Stimulated activated CD4-positive, alpha-beta T cell treated with anti-CD3 and anti-CD28 coated beads, Interleukin-2, amount 100 ng/mL, for 48 hours (primary cell): ENCODE data around the gene ASB2.
A peak's percentile ranks its signal among the peaks of the same experiment; 100 is the strongest.

Experiments used
- DNase-seq, 2 donors: peaks; one replicate each; pipeline ENCODE4 v3.0.0-alpha.2; 2020

The ASB2 gene

DNA sequence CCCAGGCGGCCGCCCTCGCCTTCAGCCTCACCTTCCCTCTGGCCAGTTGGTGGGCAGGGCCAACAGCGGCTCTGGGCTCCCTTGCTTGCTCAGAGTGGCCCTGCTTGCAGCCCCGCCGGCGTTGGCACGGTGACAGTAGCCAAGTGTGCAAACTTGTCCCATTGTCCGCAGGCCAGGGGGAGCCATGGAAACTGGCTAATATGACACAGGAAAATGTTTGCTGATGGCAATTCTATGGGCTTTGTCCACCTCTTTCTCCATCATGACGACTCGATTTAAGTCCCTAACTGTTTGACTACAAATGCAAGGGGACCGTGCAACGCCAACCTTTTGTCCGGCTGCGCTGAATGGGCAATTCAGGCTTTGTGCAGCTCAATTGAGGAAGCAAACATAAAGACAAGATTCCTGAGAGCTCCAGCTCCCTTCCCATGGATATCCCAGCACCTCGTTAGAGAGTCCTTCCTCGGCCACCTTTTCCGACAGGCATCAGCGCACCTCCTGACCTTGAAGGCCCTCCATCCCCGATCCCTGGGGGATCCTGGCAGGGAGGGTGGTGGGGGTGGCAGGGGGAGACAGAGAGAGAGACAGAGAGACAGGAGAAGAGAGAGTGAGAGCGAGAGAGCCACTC is 50.0 kb downstream of the ASB2 start:
- no peak for DNase-seq

DNA sequence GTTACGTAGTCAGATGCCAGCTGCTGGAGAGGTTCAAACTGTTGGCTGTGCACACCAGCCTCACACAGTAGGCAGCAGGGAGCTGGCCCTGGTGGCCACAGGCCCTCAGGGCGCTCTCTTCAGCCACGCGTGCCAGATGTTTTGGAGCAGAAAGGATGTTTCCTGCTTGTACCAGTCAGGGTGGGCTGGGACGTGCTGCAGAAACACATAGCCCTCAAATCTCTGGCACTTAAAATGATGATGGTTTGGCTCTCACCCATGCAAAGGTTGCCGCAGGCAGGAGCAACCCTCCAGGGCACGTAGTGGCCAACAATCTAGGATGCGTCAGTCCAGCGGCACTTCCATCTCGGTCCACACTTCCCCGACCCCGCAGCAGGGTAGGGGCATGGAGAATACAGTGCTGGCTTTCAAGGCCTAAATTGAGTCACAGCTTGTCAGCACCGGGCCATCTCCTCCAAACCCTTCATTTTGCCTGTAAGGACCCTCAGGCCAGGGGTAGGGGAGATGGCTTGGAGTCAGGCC is 50.9 kb downstream of the ASB2 start:
- DNase-seq: no peak

DNA sequence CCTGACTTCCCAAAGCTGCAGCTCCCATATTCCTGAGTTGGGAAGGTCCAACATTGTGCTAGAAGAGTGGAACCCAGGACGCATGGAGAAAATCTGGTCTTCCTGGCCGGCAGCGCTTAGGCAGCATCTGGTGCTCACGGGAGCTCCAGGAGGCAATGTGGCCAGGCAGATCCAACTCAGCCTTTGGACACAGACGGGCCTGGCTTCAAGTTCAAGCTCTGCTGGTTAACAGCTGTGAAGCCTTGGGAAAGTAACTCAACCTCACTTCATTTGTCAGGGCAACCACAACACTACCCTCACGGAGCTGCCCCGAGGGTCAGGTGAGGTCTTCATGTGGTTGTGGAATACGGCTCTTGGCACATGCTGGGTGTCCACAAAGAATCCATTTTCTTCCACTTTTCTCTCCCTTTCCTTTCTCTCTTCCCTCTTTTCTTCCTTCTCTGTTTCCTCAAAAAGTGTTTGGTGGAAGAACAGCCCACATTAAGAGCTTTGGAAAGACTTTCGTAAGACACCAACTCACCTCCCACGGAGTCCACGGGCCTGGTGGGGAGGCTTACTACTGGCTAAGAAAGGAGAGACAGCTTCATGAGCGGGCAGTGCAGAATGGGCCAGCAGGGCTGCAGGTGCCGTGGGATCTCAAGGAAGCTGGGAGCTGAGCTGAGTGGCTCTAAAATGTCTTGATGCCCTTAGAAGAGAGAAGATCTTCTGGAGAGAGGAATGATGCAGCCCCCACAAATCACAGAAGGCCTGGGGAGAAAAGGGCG is 51.6 kb downstream of the ASB2 start:
- no peak for DNase-seq

DNA sequence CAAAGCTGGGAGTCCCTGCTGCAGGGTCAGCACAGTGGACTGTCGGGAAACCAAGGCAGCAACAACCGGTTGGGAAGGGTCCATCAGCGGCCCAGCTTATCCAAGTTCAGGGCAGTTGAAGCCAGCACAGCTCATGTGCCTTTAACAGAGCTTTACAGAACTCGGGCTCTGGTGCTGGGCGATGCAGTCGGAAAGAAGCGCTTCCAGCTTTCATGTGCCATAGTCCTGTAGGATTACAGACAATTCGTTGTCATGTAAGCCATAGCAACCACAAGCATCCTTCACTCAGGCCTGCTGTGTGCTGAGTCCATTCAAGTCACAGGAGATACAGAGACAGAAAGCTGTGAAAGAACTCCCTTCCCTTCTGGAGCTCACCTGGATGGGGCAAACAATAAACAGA is 52.7 kb downstream of the ASB2 start:
- no peak for DNase-seq

DNA sequence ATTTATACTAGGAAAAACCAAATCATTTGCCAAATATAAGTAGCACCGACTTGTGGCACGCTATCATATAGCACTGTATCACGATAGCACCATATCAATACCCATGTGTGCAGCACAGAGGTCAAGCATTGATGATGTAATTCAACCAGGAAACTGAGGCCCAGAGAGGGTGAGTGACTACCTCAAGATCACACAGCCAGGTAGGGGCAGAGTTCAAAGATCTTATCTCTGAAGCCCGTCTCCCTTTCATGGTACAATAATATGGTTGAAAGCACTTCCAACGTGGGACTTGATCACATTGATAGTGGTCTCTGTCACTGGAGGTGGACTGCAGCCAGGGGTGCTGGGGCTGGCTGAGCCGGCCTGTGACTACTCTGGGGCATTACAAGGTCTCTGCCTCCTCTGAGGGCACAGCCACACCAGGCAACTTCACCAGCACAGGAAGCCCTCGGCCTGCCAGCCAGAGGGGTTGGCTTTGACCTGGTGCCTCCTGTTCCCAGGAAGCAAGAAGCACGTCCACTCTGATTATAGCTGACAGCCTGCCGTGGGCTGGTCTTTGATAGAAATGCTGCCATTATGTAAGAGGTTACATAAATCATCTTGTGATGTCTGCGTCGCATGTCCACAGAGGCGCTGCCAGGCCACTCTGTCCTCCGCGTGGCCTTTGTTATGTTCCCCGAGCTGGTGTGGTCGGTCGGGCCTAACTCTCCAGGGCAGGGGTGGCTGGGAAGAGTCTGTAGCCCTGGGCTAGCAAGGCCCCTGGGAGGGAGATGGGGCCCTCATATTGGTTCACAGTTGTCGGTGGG is 55.2 kb downstream of the ASB2 start:
- no peak for DNase-seq

DNA sequence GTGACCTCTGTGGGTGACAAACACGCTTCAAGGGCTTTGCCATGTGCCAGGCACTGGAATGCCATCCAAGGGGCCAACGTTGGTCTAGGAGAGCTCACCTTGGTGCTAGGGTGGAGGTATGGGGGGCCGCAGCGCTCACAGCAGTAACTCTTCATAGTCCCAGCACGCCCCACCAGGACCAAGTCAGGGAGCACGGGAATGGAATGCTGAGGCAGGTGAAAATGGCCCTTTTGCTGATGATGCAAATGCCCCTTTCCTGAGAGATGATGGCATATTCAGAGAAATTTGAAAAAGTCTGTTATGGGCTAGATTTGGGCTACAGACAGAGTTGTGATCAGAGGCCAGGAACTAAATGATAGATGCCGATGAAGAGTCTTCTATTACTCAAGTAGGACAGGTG is 59.2 kb downstream of the ASB2 start:
- no peak for DNase-seq

DNA sequence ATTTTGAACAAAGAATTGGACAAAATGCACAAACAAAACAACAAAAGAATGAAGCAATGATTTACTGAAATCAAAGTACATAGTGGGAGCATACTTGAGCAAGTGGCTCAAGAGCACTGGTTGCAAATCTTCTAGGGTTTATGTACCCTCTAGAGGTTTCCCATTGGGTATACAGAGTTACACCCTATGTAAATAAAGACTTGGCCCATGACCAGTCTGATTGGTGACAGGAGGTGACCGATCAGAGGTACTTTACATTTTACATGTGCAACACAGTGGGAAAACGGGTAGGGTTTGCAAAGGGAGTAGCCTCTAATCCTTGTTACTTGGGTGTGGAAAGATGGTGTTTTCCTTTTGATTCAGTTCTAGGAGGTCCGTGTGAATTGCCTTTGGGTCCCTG is 59.9 kb downstream of the ASB2 start:
- DNase-seq: no peak

DNA sequence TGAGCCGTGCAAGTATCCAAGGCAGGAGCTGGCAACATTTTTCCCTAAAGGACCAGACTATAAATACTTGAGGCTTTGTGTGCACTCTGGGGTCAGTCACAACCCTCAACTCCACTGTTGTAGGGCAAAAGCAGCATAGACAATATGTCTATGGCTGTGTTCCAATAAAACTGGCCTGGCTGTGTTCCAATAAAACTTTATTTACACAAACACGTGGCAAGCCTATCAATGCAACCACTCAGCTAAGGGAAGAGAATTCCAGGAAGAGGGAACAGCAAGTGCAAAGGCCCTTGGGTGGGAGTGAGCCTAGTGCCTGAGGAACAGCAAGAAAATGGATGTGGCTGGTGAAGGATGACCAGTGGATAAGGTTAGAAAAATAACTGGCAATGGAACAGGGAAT is 60.6 kb downstream of the ASB2 start:
- no peak for DNase-seq

DNA sequence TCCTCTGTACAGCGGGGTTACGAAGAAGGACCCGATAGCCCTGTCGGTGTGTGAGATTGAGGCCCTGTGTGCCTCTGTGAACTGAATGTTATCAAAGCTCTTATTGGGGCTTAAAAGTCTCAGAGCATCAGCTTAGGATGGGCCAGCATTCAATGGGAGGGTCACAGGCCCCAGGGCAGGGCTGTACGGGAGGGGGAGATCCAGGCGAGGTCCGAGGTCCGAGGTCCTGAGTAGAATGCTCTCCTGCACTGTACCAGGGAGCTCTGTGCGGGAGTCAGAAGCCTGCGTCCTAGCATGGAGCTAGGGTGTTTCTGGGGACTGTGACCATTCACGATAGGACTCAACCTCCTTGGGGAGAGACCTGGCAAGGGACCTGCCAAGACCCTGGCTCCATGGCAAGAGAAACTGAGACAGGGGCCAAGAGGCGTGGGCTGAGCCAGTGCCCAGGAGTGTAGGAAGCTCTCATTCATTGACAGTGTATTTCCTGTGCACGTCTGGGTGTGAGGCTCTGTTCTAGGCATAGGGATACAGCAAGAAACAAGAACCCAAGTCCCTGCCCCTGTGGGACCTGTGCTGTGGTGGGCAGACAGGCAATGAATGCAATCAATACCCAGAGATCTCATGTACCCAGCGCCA is 61.2 kb downstream of the ASB2 start:
- no peak for DNase-seq

DNA sequence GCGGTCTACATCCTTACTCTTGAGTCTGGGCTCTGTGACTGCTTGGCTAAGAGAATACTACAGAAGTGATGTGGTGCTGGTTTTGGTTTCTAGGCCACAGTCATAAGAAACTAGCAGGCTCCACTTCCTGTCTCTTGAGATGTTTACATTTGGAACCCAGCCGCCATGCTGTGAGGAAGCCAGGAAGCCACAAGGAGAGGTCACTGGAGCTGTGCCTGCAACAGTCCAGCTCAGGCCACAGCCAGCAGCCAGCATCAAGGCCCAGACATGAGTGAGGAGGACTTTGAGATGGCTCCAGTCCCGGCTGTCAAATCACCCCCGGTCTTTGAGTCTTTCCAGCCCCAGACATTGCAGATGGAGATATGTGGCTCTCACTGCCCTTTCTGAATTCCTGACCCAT is 62.1 kb downstream of the ASB2 start:
- no peak for DNase-seq

DNA sequence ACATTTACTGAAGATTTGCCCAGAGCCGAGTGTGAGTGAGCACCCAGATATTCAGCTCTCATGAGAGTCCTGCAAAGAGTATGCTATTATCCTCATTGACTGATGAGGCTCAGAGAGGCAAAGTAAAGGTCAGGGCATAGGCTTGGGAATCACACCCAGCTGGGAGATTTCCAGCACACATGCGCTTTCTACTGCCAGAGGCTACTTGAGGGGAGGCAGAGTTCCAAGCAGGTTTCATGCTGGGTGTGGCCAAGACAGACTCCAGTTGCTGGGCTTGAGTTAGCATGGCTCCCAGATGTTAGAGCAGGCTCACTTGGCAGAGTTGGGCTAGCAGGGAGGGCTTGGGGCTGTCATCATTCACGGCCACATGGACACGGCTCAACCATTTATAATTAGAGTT is 63.6 kb downstream of the ASB2 start:
- no peak for DNase-seq

DNA sequence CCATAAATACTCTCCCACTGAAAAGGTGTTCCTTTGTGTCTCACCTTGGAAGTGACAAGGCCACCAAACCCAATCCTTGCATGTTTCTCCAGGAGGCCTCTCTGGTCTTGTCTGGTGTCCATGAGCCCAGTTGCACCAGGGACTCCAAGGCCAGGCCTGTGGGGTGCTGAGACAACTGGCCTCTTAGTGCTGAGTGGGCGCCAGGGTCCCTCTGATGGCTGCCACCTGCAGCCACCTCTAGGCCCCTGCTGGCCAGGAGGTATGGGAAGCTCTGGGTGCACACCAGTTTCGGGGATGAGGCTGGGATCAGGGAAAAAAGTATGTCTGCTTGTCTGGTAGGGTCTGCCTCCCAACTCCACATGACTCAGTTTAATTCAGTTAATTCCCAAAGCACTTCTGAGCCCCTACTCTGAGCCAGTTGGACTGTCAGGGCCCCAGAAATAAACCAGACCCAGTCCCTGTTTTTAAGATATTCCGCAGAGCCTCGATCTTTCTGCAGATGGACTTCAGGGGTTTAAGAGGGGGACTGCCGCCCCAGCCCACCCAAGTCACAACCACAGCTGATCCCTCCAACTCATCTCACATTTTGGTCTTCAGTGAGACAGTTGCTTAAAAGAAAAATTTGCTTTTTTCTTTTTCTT is 64.3 kb downstream of the ASB2 start:
- no peak for DNase-seq

DNA sequence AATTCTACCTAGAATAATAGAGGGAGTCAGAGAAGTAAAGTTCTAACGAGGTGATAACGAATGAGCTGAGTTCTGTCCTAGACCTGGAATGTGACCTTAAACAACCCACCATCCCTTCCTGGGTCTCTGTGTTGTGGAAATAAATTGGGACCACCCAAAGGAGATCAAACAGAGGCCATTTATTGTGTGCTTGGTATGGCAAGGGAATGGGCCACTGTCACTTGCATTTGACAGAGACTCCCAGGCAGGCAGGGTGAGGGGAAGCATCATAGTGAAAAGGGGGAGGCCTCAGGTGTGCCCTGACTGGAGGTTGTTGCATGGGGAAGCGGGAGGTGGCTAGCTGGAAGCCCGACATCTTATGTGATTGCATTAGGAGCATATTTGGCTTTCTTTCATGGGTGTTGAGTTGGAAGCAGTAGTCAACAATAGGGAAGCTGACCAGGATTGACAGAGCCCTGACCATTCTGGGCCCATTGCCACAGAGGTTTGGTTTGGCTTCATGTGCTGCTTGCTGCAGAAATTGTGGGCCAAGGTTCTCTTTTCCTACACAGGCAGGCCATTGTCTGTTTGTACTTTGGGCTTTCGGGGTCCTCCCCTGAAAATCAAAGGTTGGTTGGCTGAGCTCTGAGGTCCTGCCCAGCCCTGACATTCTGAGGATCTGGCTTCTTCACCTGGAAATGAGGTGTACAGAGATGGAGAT is 66.8 kb downstream of the ASB2 start:
- no peak for DNase-seq

DNA sequence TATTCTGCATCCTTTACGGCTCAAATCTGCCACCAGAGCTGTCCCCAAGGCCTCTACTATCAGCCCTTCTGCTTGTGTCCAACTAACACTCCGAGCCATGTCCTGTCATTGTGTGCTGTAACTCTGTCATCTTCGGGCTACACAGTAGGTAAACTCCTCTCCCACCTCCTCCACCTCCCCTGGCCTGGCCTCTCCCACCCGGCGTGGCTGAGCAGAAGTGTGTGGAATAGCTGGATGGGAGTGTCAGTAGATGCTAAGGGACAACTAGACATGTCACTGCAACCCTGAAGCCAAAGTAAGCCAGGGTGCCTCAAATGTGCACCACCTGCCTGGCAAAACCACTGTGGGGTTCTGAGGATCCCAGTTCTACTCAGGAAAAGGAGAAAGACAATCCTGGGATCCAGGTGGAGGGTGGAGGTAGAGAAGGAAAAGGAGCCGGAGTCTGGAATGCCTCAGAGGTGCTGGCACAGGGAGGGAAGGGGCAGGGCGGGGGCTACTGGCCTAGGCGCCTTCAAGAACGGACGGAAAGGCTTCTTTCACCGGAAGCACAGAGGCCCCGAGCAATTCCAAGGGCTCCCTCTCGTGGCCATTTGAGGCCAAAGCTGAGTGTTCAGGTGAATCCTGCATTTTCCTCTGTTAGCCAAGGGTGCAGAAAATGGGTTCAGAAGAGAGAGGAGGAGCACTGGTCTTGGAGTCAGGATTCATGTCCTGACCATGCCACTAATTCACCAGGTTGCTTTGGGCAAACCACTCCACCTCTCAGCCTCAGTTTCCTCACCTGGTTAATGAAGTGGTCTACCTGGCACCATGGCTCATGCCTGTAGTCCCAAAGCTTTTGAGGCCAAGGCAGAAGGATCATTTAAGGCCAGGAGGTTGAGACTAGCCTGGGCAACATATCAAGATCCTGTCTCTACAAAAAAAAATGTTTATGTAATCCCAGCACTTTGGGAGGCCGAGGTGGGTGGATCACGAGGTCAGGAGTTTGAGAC is 69.7 kb downstream of the ASB2 start:
- DNase-seq: peak; percentile 49 to 66

DNA sequence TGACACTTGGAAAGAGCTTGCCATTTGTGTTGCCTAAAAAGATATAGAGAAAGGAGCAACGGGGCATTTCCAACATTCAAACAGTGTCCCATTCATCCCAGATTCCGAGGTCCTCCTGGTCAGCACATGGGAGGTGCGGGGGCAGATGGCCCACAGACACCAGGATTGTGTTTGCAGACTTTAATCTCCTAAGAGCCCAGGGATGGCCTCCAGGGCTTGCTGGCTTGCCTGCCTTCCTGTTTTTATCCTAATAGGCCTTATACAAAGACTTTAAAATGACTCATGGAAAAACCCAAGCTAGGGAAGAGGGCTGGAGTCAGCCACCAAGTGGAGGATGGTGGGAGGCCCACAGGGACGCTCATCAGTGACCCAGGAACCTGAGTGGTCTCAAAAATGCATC is 70.7 kb downstream of the ASB2 start:
- DNase-seq: no peak

DNA sequence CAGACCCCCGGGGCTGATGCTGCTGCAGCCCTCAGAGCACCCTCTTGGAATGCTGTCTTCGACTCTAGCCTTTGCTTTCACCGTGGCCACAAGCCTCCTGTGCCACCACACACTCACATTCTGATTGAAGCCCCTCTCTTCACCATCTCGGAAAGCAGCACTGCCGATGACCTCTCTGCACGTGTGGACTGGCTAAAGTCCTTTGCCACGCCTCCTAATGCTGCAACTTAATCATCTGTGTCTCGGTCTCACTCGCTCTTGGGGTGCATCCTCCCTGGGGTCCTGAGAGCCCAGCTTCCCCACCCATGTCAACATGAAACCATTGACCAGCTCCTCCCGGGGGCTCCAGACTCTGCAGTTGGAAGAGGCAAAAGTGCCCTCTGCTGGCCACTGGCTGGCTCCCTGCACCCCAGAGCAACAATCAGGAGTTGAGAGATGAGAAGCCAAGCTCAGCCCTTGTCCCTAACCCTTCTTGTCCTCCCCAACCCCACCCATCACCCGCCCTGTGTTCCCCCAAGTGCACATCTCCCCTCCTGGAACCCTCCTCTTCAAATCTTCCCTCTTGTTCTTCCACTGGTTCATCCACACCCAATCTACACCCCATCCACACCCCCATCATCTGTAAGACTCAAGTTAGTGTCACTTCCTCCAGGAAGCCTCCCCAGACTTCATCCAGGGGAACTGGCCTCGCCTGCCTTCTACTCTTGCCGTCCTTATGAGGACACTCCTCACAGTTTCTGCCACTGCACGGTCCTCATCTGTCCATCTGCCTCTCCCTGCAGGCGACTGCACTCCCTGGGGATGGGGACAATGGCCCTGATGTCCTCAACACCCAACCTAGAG is 72.8 kb downstream of the ASB2 start:
- no peak for DNase-seq

DNA sequence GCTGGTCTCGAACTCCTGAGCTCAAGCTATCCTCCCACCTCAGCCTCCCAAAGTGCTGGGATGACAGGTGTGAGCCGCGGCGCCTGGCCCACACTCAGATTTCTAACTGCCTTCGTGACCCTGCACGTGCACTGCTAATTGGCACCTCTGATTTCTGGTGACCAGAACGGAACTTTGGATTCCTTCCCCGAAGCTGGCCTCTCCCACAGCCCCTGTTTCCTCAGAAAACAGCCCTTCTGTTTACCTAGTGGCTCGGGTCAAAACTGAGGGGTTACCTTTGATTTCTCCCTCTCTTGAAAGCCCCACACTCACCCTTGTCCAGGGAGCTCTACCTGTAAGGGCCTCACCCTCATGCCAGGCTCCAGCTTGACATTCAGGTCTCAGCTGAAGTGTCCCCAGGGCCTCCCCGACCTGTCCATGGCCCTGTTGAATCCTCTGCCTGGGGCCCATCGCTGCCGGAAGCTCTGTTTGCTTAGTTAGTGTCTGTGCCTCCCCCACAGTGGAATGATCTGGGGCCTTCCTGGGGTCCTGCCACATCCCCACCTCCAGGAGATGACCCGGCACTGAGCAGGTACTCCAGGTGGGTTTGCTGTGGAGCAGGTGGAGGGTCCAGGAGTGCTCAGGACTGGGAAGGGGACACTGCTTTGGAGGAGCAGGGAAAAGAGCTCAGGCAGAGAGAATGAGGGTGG is 73.6 kb downstream of the ASB2 start:
- DNase-seq: no peak

DNA sequence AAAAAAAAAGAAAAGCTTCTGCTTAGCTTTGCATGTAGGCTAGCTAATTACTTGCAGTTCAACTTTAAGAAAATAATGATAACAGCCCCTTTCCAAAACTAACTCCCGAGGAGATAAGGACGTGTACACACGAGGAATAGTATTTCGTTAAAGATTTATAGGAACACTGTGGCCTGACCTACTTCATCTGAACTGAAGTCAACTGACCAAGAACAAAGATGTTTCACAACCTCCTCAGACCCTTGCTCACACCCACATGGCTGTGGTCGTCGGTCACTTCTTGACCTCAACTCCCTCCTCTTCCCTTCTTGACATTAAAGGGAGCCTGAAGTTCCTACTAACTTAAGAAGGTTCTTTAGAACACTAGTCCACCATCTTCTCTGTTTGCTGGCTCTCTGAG is 74.6 kb downstream of the ASB2 start:
- DNase-seq: no peak

DNA sequence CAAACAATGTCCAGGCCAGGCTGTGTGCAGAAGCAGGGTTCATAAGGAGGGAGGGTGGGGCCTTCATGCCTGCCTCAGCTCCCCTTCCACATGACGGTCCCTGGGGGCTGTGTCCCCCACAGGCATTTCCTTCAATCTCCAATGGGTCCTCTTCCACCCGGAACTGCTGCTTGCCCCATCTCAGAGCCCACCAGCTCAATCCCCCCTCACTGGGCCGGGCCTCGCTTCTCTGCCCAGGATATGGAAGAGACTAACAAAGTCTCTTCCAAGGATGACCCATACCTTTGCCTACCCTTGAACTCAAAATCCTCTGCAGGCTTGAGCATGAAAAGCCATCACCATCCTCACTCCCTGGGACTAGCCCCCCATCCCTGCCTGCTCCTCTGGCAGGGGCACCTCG is 77.6 kb downstream of the ASB2 start:
- DNase-seq: no peak
